HG02588 (cell line): ENCODE results near the gene WDR77.
A peak's percentile ranks its signal among the peaks of the same experiment; 100 is the strongest.

Experiments
- ATAC-seq: cut with Tn5 transposase; IDR thresholded peaks from one replicate; pipeline ENCODE4 v1.9.1; 2021; ENCODE audit warnings: mild to moderate bottlenecking, moderate library complexity; ENCODE audit not compliant: unreplicated experiment

The WDR77 gene

DNA sequence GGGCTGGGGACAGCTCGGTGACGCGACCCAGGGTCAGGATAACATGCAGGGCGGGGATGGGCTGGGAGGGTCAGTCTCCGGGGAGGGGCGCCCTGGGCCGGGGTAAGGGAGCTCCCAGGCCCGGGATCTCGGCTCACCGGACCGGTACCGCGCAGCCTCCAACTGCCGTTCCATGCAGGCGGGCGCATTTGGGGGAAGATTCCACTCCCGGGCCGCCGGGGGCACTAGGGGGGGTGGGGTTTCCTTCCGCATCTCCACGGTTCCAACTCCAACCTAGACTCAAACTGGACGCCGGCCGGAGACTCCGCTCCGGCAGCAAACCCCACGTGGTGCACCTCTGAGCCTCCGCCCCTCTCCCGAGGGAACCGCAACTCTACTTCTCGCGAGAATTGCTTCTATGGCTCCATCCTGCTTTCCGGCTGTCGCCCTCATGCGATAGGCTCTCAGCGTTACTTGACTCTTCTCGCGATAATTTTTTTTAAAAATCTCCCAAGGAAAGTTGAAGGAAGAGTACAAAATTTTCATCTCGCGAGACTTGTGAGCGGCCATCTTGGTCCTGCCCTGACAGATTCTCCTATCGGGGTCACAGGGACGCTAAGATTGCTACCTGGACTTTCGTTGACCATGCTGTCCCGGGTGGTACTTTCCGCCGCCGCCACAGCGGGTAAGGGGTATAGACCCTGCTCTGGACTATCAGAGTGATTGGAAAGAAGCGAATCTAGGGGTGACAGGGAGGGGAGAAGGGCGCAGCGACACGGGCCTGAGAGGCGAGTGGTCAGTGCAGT lies at the start of gene WDR77, which contains the start of gene ATP5PB:
TSS of gene WDR77 (minus strand) at position 339 of the 785 bp plus-strand sequence. CDS start at position 252, 87 bp downstream.
TSS of gene ATP5PB (plus strand) at position 547 of the 785 bp plus-strand sequence. CDS start at position 625, 78 bp downstream.
- ATAC-seq: peak; percentile 92

DNA sequence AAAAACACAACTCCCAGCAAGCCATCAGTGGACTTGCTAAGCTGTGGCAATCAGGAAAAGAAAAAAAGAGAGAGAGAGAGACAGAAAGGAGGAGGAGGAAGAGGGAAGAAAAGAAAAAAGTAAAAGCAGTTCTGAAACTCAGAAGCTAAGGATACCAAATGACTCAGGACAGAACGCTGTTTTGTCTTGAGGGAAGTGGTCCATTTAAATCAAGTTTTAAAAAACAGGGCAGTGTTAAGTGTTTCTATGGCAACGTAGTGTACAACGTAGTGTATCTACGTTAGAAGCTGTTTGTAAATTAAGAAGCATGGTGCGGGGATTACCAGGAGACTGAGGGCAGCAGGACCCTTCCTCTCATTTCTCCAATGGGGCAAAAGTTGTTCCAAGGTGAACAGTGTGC lies 48.5 kb upstream of the WDR77 start:
- ATAC-seq: no peak

DNA sequence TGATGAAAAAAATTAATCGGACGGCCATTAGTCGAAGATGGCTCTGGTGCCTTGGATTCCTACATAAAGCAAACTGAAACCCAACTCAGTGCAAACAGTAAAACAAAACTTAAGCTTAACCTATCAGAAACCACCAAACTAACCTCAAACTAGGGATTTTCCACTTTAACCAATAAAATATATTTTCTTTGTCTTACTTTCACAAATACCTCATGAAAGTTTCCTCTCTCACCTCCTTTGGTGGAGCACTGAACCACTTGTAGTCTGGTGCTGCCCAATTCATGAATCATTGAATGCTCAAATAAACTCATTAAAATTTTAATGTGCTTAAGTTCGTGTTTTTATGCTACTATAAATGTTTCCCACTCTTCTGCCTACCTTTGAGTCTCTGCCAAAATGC lies 47.3 kb upstream of the WDR77 start:
- no peak for ATAC-seq

DNA sequence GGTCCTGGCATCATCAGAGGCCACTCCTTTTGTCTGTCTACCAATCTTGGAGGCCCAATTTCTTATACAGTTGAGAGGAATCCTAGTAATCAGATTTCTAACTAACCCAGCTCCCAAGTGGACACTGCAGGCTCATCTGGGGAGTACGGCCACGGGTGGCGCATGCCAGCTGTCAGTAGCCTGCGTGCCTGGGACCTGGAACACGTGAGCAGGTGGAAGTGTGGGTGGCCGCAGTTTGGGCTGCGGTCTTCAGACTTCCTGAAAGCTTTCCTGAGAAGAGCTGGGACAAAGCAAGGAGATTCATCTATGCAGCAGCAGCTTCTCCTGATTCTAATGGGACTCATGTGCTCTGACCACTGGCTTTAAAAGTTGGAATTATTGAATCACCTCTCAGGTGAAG lies 42.0 kb upstream of the WDR77 start:
- no peak for ATAC-seq

DNA sequence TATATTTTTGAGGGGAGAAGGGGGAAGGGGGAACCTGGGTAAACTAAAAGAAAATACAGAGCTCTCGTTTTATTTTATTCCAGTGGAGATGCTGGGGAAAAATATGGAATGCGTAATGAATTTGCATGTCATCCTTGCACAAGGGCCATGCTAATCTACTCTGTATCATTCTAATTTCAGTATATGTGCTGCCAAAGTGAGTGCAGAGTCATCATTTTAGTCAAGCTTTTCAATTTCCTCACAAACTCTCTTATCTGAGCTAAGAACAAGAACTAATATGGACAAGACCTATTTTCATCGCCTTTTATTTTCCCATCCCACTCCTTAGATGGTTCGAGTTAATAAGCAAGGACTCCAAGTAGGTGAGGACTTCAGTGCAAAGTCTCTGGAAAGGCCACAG lies 41.2 kb upstream of the WDR77 start:
- ATAC-seq: no peak

DNA sequence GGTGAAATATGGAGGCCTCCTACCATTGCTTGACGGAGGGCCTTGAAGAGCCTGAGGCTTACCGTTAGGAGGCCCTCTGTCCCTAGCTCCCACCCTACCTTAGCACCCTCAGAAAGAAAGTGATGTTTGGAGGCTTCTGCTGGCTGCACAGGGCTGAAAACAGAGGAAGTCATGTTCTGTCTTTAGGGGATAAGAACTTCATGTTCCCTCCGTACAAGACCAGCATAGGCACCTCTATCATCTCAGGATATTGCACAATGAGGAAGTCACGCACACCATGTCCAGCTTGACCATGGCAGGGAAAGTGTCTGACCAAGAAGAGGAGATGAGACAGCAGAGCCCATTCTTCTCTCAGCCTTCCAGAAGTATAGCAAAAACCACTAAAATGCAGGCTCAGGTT lies 40.5 kb upstream of the WDR77 start:
- ATAC-seq: no peak

DNA sequence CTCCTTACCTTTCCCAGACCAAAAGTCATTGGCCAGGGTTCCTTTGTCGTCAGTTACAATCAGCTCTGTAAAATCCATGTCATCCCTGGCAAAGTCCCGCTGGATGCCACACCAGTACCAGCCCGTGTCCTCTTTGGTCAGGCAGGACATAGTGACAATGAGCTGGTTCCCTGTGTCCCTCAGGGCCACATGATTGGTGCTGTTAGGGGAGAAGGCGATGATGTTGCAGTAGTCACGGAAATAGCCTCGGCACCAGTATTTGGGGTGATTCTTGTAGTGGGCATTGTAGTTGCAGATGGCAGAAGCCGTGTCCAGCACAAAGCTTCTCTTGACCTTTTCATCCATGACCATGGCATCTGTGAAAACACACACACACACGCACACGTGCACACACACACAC lies 39.6 kb upstream of the WDR77 start:
- no peak for ATAC-seq

DNA sequence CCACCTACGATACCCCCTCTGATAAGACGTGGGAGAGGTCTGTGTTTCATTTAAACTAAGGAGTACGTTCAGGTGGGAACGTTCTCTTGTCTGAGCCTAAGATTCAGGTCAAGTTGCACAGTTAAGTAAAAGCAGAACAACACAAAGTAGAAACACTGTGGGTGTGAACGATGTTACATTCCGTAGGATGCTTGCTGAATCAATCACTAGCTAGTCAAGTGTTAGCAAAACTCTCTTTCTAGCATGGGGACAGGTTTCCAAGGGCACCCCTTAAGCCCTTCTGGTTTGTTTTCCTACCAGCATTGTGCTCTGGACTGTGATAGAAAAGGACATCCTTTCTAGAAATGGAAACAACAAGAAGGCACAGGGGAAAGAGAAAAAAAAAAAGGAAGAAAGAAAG lies 38.1 kb upstream of the WDR77 start:
- no peak for ATAC-seq

DNA sequence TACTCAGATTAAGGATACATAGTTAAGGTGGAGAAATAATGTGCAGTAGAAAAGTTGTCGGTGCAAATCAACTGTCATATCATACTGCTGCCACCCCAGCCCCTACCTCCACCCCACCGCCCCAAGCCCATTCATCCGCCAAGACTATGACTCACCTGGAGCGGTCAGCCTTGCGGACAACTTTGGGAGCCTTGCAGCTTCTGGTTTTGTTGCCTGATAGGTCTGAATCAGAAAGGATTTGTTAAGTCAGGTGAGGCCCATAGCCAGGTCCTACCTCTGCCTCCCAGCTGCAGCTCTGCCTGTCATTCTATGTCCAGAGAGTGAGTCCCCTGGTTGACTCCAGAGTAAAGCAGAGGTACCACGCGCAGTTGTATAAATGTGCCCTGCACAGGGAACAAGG lies 37.4 kb upstream of the WDR77 start:
- no peak for ATAC-seq

DNA sequence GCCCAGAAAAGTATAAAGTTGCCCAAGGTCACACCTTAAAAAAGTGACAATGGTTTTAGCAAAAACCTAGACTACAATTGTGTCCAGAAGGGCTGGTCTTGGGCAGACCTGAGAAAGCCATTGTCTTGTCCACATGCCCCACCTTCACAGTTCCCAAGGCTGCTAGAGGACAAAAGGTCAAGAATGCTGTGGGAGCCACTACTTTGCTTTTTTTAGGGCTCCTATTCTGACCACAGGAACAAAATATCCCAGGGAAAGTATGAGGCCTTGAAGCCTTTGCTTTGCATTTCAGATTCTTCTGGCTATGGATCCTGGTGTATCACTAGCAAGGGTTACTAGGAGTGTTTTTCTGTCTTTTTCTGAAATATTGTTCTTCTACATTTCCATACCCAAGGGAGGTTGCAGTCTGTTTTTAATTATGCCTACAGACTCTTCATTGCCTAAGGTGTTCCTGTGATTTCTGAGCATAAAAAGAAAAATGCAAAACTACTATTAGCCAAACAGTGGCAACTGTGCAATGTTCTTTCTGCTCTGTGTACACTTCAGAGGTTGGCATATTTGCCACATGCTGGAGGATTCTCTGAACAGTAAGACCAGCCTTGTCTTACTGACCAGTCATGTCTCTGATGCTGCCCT lies 35.5 kb upstream of the WDR77 start:
- ATAC-seq: no peak

DNA sequence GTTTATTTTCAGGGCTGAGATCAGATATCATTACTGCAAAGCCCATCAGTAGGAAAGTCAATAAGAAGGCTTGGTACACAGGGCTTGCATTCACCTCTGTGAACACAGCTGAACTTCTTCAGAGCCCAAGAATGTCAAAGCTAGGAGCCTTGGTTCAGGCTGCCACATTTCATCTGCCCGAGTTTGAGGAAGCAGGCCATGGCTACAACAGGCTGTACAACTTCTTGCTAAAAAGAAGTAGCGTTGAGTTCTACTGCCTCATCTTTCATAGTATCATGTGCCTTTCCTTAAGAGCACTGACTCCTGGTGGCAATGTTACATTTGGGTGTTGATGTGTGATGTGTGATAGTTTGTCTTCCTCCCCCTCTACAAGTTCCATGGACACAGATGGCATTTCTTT lies 34.8 kb upstream of the WDR77 start:
- ATAC-seq: no peak

DNA sequence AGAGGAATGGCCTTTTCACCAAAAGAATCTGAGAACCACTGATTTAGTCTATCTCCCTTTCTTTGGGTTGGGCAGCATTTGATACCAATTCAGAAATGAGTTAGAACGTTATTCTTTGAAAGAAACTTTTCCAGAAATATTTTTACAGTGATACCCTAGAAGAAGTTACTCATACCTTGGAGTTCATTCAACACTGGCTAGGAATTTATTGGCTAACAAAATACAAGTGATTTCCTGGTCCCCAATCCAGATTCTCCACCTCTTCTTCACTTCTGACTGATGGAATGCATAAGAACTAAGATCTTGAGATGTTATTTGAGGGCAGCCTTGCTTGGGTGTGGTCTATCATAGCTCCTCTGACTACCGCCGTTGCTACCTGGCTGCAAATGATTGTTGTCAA lies 34.1 kb upstream of the WDR77 start:
- no peak for ATAC-seq

DNA sequence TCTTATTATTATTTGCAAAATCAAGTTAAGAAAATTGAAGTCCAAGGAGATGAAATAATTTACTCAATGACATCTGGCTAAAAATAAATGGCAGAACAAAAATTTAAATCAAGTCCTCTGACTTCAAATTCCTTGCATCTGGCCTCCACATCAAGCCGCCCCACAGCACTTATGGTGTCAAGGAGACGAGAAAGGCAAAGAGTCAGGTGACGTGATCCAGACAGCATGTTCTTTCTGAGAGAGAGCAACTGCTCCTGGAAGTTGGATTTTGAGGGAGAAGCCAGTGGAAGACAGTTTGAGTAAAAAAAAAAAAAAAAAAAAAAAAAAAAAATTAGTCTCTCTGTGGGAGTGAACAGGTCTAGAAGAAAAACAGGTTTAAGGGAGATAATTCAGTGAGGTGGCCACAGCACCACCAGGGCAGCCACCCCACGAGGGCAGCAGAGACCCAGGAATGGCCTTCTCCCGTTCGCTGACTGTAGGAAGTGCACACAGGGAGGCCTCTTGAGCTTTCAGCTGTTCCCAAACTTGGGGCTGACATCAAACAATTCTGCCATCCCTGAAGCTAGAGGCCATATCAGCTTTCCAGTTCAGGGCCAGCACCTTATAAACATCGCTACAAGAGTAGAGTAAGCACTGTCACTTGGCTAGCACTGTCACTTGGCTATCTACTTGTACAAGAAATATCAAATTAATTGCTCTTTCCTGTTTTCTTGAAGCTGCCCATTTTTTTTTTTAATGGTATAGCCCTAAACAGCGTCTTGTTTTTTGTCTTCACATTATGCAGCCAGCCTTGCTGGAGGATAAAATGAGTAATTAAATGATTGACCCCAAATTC lies 32.5 kb upstream of the WDR77 start:
- no peak for ATAC-seq

DNA sequence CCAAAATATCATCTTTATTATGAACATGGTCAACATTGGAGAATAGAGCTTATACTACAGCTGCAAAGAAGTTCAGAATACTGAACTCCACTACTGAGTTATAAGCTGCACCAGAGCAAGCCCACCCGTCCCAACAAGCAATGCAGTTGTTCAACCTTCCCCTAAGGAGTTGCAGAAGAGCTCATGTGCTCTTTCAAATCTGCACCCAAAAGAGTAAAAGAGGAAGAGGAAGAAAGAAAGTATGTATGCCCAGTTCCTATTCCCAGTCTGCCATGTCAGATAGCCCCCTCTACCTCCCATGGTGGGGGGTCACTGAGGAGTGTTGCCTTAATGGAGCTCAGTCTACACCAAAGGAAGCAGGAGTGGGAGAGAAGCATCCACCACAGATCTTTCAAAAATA lies 31.6 kb upstream of the WDR77 start:
- no peak for ATAC-seq

DNA sequence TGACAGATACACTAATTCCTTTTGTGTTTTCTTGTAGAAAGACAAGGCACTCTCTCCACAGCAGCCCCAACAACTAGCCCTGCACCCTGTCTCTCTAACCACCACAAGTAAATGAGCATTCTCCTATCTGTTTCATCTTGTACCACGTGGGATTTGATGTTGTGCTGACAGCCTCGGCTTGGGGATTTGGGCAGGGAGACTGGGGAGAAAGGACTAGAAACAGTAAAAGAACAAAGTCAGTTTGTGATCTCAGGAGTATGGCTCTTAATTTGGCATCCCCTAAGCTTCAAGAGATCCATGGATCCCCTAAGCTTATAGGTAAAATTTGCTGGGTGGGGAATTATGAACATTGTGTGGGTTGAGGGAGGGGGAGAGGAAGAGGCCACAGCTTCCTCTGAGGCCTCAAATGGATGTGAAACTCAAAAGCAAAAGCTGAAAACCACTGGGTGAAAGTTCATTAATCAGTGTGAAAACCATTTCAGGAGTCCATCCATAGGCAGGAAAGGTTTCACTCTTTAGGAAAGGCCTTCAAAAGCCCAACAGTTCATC lies 27.8 kb upstream of the WDR77 start:
- no peak for ATAC-seq

DNA sequence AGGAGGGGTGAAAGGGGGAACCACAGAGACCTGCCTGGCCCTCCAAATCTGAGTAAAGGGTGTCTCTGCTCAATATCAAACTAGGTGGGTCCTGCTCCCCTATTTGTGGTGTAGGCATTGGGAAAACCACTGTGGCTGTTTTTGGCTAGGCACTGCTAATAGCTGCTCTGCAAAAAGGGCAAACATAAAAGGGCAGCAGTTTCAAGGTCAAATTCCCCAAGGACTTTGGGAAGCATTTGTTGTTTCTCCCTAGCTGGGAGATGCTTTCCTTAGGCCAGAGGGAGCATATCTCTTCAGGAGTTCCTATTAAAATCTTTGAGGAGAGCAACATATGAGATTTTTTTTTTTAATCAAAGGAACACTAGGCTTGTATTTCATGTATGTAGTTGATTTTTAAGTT lies 27.2 kb upstream of the WDR77 start:
- ATAC-seq: no peak

DNA sequence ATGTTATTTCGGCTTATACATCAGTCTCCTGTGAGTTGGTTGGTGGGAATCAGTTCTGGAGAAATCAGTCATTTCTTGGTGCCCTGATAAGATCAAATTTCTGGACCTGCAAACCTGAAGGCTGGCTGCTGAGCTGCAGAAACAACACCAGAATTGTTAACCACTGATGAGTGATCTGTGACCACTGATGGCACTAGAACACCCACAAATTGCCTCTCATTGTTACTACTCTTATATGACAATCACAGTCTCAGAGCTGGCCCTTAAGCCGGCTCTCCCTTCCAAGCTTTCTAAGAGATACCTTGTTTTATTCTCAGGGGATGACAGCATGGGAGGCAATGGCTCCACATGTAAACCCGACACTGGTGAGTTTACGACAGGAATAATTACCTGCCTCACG lies 26.6 kb upstream of the WDR77 start:
- ATAC-seq: no peak

DNA sequence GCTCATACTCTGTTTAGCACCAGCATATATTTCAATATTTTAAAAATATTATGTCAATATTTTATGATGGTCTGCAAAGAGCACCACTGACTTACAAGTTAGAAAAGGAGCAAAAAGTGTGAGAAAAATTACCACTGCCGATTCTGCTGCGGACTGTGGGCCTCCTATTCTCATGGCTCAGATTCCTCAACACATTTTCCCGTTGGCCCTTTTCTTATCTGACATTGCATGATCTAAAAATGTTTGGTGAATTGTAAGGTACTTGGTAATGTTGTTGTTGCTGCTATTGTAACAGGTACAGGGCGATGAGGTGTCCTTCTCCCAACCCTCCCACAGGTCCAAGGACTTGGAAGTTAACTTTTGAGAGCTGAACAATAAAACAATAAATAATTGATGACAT lies 25.5 kb upstream of the WDR77 start:
- no peak for ATAC-seq

DNA sequence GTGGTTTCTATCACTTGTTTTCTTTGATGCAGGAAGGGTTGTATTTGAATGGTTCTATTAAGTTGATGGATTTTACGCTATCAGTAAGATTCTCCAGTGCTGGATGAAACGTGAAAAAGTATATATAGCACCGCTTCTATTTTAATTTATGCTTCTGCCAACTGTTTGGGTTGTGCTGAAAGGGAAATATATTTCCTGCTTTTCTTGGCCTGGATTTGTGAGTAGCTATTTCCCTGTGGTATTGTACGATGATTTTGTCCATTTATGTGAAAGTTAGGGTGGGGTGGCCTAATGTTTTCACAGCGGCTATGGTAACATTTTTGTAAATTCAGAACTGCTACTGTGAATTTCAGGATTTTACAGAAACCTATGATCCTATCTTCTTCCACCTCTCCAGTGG lies 25.1 kb upstream of the WDR77 start:
- no peak for ATAC-seq

DNA sequence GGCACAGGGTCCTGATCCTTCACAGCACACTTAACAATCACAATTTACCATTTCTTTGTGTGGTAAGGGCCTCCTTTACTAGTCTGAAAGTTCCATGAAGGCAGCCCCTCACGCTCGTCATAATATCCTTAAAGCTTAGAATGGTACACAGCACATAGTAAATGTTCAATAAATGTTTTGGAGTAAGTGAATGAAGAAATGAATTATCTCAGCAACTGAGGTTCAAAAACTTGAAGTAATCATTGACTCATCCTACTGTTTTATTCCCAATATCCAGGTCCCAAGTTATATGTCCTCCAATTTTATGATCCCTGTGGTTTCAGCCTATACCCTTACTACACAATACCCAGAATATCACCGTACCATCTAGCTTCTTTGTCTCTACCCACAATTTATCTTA lies 22.5 kb upstream of the WDR77 start:
- no peak for ATAC-seq

DNA sequence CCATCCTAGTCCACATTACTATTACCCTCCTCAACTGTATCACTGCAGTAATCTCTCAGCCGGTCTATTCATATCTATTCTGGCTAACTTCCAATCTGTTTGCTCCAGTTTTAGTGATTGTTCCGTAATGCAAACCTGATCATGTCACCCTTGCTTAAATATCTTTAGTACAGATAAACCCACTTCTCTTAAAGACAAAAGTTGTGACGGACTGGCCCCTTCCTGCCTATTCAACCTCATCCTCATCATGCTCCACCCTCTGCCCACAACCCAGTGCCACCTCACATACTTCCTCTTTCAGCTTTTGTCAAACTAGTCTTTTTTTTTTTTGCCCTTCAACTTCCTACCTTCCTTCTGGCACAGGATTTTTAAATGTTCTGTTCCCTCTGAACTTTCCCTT lies 22.0 kb upstream of the WDR77 start:
- peak; percentile 50 for ATAC-seq
